Medulla oblongata (tissue), 1 donor: ENCODE results near the gene IQCK.
A peak's percentile ranks its signal among the peaks of the same experiment; 100 is the strongest.

Source experiments
- DNase-seq: peaks from one replicate; pipeline ENCODE4 v3.0.0-alpha.2; 2015; ENCODE audit errors: extremely low spot score

IQCK gene

DNA sequence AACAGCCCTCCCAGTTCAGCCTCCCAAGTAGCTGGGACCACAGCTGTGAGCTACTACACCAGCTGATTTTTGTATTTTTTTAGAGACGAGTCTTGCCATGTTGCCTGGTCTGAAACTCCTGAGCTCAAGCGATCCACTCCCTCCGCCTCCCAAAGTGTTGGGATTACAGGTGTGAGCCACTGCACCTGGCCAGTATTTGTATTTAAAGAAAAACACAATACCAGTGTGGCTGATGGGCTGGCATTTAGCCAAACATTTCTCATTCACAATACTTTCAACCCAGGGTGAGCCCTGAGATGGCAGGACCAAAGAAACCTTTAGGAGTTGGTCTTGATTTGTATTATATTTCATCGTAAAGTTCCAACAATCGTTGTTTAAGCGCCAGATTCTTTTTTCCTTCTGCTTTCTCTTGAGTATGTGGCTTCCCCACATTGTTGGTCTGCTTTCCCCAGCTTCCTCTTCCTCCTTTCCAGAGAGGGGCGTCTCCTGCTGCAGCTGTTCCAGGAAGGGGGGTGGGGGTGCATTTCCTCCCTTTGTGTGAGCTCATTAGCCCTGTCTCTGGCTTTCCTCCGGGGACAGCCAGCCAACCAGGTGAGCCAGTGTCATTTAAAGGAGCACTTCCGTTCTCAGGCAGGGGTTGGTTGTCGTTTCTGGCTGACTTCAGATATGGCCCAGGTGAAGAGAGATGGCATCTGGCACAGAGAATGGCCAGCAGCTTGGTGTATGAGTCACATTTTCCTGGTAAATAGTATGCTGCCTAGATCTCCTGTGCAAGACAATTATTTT, 86.7 kb downstream of the IQCK start:
- peak; percentile 27 for DNase-seq

DNA sequence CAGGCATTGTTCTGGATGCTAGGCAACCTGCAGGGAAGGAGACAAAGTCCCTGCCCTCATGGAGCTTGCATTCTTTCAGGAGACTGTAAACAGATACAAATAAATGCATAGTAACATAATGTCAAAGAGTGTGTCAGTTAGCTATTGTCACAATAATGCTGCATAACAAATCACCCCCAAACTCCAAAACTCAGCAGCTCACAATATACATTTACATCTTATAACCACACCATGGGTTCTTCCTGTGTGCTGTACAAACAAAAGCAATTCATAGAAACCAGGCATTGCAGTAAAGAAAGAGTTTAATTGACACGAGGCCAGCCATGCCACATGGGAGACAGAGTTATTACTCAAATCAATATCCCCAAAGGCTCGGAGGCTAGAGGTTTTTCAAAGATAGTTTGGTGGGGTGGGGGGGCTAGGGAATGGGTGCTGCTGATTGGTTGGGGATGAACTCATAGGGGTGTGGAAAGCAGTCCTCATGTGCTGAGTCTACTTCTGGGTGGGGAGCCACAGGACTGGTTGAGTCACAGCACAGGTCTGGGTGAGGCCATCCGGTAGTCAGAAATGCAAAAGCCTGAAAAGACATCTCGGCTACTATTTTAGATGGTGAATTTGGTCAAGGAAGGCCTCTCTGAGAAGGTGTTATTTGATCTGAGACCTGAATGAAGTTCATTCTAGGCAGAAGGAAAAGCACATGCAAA, 87.5 kb downstream of the IQCK start:
- no peak for DNase-seq

DNA sequence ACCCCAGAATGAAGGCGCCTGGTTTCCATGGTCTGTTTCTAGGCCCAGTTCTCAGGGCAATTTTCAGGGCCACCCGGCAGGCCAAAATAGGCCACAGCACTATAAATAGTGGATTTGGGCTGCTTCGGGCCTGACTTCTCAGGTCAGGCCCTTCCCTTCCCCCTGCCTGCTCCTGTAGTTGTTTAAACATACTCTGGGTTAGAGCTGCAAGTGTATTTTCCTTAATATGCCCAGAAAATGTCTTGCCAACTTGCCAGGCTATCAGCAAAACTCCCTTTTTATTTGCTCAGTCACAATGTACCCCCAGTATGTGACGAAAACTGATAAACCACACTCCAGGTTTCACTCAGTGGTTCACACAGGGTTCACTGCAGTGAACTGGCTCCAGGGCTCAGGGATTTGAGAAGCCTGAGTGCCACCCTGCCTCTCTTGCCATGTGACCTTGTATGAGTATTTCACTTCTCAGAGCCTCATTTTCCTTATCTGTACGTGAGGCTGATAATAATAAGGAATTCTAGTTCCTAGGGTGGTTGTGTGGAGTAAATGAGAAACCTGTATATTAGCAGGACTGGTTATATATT, 90.1 kb downstream of the IQCK start:
- DNase-seq: peak; percentile 73

- peak; percentile 27 for DNase-seq
Measured at GRCh38 chr16:19809121-19809635, 91.1 kb downstream of the IQCK start.

DNA sequence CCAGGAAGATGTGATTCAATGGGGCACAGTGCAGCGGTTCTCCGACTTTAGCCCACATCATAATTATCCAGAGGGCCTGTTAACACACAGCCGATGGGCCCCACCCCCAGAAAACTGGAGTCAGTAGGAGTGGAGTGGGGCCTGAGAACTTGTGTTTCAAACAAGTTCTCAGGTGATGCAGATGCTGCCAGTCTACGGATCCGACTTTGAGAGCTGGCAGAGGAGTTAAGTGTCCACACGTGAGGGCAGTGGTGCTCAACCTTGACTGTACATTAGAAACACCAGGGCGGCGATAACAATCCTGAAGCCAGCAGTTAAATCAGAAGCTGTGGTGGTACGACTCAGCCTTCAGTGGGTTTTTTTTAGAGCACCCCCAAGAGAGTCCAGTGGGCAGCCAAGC, 91.6 kb downstream of the IQCK start:
- no peak for DNase-seq

DNA sequence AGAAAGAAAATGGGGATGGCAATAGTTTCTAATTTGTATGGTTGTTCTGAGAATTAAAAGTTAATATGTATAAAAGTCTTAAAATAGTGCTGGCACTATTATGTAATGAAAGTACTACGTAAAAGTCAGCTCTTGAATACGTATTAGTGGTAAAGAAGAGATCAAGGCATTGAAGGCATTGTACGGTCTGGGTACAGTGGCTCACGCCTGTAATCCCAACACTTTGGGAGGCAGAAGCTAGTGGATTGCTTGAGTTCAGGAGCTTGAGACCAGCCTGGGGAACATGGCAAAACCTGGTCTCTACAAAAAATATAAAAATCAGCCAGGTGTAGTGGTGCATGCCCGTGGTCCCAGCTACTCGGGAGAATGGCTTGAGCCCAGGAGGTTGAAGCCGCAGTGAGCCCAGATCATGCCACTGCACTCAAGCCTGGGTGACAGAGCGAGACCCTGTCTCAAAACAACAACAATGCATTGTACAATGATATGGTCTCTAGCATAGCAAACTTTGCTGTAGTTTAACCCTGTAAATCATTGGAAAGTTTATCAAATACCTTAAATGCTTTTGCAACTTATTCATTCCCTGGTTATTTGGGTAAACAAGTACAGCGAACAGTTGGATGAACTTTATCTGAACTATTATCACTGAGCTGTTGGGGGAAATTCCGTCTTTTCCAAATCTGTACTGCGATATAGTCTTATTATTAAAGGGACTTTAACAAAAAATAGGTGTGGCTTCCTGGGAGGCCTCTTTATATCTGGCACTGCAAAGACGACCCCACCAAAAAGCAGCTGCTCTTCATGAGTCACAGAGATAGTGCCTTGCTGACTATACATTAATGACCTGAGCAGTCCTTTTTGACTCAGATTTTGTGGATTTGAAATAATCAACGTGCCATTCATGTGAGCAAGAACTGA, 93.0 kb downstream of the IQCK start:
- no peak for DNase-seq

DNA sequence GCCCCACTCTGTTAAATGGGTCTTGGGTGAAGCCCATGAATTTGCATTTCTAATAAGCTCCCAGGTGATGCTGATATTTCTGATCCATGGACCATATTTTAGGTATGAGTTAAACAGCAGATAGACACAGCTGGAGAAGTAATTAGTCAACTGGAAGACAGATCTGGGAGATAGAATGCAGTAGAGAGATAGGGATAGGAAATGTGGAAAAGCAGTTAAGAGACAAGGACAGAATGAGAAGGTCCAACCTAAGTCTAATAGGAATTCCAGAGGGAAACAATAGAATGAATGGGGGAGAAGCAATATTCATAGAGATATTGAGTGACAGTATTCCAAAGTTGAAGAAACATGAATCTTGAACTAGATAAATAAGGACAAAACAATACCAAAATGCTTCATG, 94.9 kb downstream of the IQCK start:
- no peak for DNase-seq

DNA sequence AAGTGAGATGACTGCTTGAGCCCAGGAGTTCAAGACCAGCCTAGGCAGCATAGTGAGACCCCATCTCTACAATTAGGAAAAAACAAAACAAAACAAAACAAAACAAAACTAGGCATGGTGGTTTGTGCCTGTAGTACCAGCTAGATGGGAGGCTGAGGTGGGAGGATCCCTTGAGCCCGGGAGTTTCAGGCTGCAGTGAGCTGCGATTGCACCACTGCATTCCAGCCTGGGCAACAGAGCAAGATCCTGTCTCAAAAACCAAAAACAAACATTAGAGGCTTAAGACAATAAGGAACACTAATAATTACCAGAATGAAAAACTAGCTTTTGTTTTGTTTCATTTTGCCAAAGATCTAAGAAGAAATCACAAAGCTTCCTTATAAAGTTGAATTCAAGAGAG, 97.3 kb downstream of the IQCK start:
- no peak for DNase-seq

GRCh38 chr16:19817122-19817521, 99.1 kb downstream of the IQCK start:
- DNase-seq: no peak

DNA sequence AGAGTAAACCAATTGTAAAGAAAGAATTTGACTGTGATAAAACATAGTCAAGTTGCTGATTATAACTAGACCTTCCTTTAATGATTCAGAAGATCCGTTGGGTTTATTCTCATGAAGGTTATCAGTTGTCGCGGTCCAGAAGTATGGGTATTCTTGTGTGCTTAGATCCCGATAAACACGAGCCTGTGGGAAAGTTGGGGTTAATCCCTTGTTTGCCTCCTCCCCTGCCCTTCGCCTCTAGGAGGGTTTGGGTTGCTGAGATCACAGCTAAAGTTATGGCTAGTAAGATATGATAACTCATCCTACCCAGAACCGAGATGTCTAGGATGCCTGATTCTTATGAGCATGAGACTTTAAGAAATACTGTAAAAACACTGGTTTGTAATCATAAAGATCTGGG, 99.8 kb downstream of the IQCK start:
- no peak for DNase-seq

DNA sequence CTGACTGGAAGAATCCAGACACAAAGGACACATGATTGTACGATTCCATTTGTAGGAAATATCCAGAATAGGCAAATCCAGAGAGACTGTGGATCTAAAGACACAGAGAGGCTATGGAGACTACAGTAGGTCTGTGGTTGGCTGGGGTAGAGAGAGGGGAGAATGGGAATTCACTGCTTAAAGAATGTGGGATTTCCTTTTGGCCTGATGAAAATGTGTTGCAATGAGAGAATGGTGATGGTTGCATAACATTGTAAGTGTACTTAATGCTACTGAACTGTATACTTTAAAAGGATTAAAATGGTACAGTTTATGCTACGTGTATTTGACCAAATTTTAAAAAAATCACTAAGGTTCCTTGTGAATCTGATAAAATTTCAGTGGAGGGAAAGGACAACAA, 104.5 kb downstream of the IQCK start:
- DNase-seq: no peak

DNA sequence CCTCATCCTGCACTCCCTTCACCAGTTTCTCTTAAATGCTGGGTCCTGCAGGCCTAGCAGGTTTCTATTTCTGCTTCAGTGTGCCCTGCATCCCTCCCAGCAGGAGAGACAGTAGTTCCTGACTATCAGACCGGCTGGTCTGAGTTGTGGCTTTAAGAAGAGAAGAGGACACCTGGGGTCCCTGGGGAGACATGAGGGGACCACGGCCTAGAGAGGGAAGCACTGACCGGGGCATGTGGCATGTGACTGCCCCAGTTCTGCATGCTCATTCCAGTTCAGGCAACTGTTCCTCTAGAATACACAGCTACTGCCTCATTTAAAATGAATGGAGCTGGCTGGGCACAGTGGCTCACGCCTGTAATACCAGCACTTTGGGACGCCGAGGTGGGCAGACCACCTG, 105.3 kb downstream of the IQCK start:
- no peak for DNase-seq

DNA sequence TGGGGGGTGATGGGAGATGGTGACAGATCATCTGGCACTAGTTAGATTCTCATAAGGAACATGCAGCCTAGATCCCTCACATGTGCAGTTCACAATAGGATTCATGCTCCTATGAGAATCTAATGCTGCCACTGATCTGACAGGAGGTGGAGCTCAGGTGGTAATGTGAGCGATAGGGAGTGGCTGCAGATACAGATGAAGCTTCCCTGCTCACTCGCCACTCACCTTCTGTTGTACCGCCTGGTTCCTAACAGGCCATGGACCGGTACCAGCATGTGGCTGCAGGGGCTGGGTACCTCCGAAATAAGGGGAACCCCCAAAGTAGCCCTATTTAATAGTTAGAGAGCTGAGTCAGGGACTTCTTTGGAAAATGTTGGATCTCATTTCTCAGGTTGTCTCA, 106.1 kb downstream of the IQCK start:
- no peak for DNase-seq

- DNase-seq: no peak
Measured at GRCh38 chr16:19829844-19830692, 112.0 kb downstream of the IQCK start.

- no peak for DNase-seq
Measured at GRCh38 chr16:19830902-19831560, 113.0 kb downstream of the IQCK start.

GRCh38 chr16:19831678-19832077, 113.6 kb downstream of the IQCK start:
- no peak for DNase-seq

DNA sequence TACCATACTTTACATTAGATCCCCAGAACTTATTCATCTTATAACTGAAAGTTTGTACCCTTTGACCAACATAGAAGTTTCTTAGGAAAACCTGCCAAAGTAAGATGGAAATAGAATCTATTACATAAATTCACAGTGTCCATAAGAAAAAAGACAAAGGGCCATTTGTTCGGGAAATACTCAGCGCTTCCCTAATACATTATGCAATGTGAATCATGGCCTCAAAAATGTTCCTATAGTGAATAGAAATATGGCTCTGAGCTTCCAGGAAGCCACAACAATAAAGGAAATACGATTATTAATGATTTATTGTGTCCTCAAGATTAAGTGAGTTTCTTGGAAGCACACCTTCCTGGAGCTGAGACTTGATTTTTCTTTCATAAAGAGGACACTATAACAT, 115.1 kb downstream of the IQCK start:
- no peak for DNase-seq

GRCh38 chr16:19833581-19833980, 115.5 kb downstream of the IQCK start:
- DNase-seq: no peak

- no peak for DNase-seq
Measured at GRCh38 chr16:19835196-19835595, 117.1 kb downstream of the IQCK start.

GRCh38 chr16:19835968-19836421, 117.9 kb downstream of the IQCK start:
- no peak for DNase-seq
